HG02973 (cell line): ENCODE measurements around the gene HOXD4.

Source experiments
- ATAC-seq: cut with Tn5 transposase; IDR thresholded peaks from one replicate; pipeline ENCODE4 v1.9.1; 2021; ENCODE audit warnings: moderate library complexity; ENCODE audit not compliant: unreplicated experiment

The HOXD4 gene

GRCh38 chr2:176156807-176157498 lies 5.6 kb downstream of the HOXD4 start, which contains the start of gene HOXD3:
Gene HOXD3 (plus strand): TSS chr2:176157307. CDS start chr2:176169115, 11,808 bp downstream.
- ATAC-seq, result no peak

- no peak for ATAC-seq
Measured at GRCh38 chr2:176157499-176158185, 6.3 kb downstream of the HOXD4 start.

- ATAC-seq, result no peak
Measured at GRCh38 chr2:176158186-176158591, 6.8 kb downstream of the HOXD4 start.

- no peak for ATAC-seq
Measured at GRCh38 chr2:176158855-176159662, 7.7 kb downstream of the HOXD4 start.

GRCh38 chr2:176159663-176160250 lies 8.4 kb downstream of the HOXD4 start:
- no peak for ATAC-seq

- no peak for ATAC-seq
Measured at GRCh38 chr2:176160251-176160985, 9.1 kb downstream of the HOXD4 start.

- ATAC-seq, result no peak
Measured at GRCh38 chr2:176160986-176161824, 9.9 kb downstream of the HOXD4 start.

GRCh38 chr2:176161825-176162626 lies 10.7 kb downstream of the HOXD4 start:
- ATAC-seq, result no peak

GRCh38 chr2:176162911-176163671 lies 11.7 kb downstream of the HOXD4 start:
- no peak for ATAC-seq

GRCh38 chr2:176163672-176164056 lies 12.3 kb downstream of the HOXD4 start:
- no peak for ATAC-seq

GRCh38 chr2:176164201-176164600 lies 12.9 kb downstream of the HOXD4 start:
- ATAC-seq, result no peak

- ATAC-seq, result no peak
Measured at GRCh38 chr2:176164611-176165369, 13.4 kb downstream of the HOXD4 start.

- ATAC-seq, result no peak
Measured at GRCh38 chr2:176165370-176166050, 14.2 kb downstream of the HOXD4 start.

- ATAC-seq, result no peak
Measured at GRCh38 chr2:176166272-176166671, 14.9 kb downstream of the HOXD4 start.

GRCh38 chr2:176167398-176167797 lies 16.0 kb downstream of the HOXD4 start:
- no peak for ATAC-seq

GRCh38 chr2:176169181-176169580 lies 17.8 kb downstream of the HOXD4 start:
- no peak for ATAC-seq

GRCh38 chr2:176169711-176170110 lies 18.4 kb downstream of the HOXD4 start:
- ATAC-seq, result no peak
